Smooth muscle cell (in vitro differentiated cells): ENCODE measurements around the gene EVL. TPM values are rescaled to one million over a fixed set of nuclear protein-coding genes. Genes with fewer than 3 reads are reported as not detected.

Experiments used
- DNase-seq: peaks from one replicate; lab custom pipeline; 2025; ENCODE audit not compliant: unreplicated experiment; lab: John Stamatoyannopoulos, UW
- H2AFZ ChIP-seq: fragments of 200-600 bp; sonication (generic); 2 replicates; pipeline ENCODE4 v1.6.0; 2016; ENCODE audit warnings: antibody characterized with exemption, low read depth, mild to moderate bottlenecking
- H3F3A ChIP-seq: fragments of 200-600 bp; sonication (generic); 2 replicates; pipeline ENCODE4 v1.6.0; 2017; ENCODE audit warnings: antibody characterized with exemption, low read depth
- H3K27ac ChIP-seq: fragments of 200-600 bp; sonication (generic); 2 replicates; pipeline ENCODE4 v1.5.1; 2016; ENCODE audit warnings: low read depth, mild to moderate bottlenecking
- H3K27me3 ChIP-seq: fragments of 200-600 bp; sonication (generic); 2 replicates; pipeline ENCODE4 v1.6.1; 2016; ENCODE audit warnings: low read depth, mild to moderate bottlenecking
- H3K36me3 ChIP-seq: fragments of 200-600 bp; sonication (generic); 2 replicates; pipeline ENCODE4 v1.5.1; 2016; ENCODE audit warnings: low read depth
- H3K4me1 ChIP-seq: fragments of 200-600 bp; sonication (generic); 2 replicates; pipeline ENCODE4 v1.5.1; 2016; ENCODE audit warnings: low read depth
- H3K4me2 ChIP-seq: fragments of 200-600 bp; sonication (generic); 2 replicates; pipeline ENCODE4 v1.6.0; 2016; ENCODE audit warnings: mild to moderate bottlenecking
- H3K4me3 ChIP-seq: fragments of 200-600 bp; sonication (generic); 2 replicates; pipeline ENCODE4 v1.5.1; 2016; ENCODE audit warnings: mild to moderate bottlenecking
- H3K79me2 ChIP-seq: fragments of 200-600 bp; sonication (generic); 2 replicates; pipeline ENCODE4 v1.6.0; 2016; ENCODE audit warnings: low read depth, mild to moderate bottlenecking
- H3K9ac ChIP-seq: fragments of 200-600 bp; sonication (generic); 2 replicates; pipeline ENCODE4 v1.6.0; 2016; ENCODE audit warnings: low read depth
- H3K9me3 ChIP-seq: fragments of 200-600 bp; sonication (generic); replicated peaks from 2 replicates; pipeline ENCODE4 v1.5.1; 2016; ENCODE audit warnings: low read depth
- H4K20me1 ChIP-seq: fragments of 200-600 bp; sonication (generic); 2 replicates; pipeline ENCODE4 v1.6.0; 2016; ENCODE audit warnings: low read depth
- CTCF ChIP-seq: fragments of 200-600 bp; sonication (generic); IDR thresholded peaks from 2 replicates; pipeline ENCODE4 v1.5.1; 2017; ENCODE audit warnings: borderline replicate concordance, mild to moderate bottlenecking, antibody characterized with exemption; ENCODE audit not compliant: insufficient read depth, poor library complexity, severe bottlenecking
- WGBS: methylation state at CpG from one replicate; pipeline ENCODE4 v1.1.7; 2016; ENCODE audit warnings: low lambda C conversion rate; 5-methylcytosine and 5-hydroxymethylcytosine counted together
- polyA plus RNA-seq: library from polyadenylated mRNA; unstranded; fragments of >200 nt; fragmentation: Nextera tagmentation; extraction: Ambion mirVana; gene quantifications from 2 replicates; pipeline ENCODE4 v1.2.1, GENCODE V29; 2016
- total RNA-seq: library from RNA; depleted of rRNA; stranded (reverse); fragments of >200 nt; gene quantifications from 2 replicates; pipeline ENCODE4 v1.2.3, GENCODE V29; 2014

Gene EVL
- total and polyA plus RNA-seq, 2 experiments from 2014 or later = 19.5 to 26.3 TPM

- Histone ChIP-seq H3K4me1 (no peaks in the 10 kb centered on the region), H3K27ac (no peak overlapping the region), H3K36me3 (no peaks in the 10 kb centered on the region), H3K4me3 (no peak overlapping the region), H3K9me3 (no peaks in the 10 kb centered on the region), H3K27me3 (no peaks in the 10 kb centered on the region), H3K9ac (no peak overlapping the region), H3F3A (no peaks in the 10 kb centered on the region), H3K79me2 (no peaks in the 10 kb centered on the region), H2AFZ (no peak overlapping the region), H4K20me1 (no peaks in the 10 kb centered on the region), H3K4me2 (no peak overlapping the region)
- DNase-seq = no peak
- no peak for TF ChIP-seq CTCF
- 80% methylated on average over 7 of the region's 7 CpGs for WGBS
These were observed 64.0 kb downstream of the EVL start for GRCh38 chr14:100129161-100129589.

GRCh38 chr14:100130521-100130920 is 65.3 kb downstream of the EVL start:
- no peak overlapping the region for H3K4me2 ChIP-seq
- no peak overlapping the region for H3K27ac ChIP-seq
- TF ChIP-seq CTCF = no peak
- H3K4me3 ChIP-seq = no peak overlapping the region
- no peaks in the 10 kb centered on the region for H3K36me3 ChIP-seq
- H3F3A ChIP-seq = no peaks in the 10 kb centered on the region
- no peaks in the 10 kb centered on the region for H3K9me3 ChIP-seq
- no peaks in the 10 kb centered on the region for H3K27me3 ChIP-seq
- DNase-seq = no peak
- no peaks in the 10 kb centered on the region for H3K79me2 ChIP-seq
- 96% methylated on average over 11 of the region's 11 CpGs for WGBS
- no peak overlapping the region for H3K9ac ChIP-seq
- H2AFZ ChIP-seq = no peak overlapping the region
- H4K20me1 ChIP-seq = no peaks in the 10 kb centered on the region
- no peaks in the 10 kb centered on the region for H3K4me1 ChIP-seq

- no peaks in the 10 kb centered on the region for H3F3A ChIP-seq
- no peaks in the 10 kb centered on the region for H3K36me3 ChIP-seq
- no peak overlapping the region for H3K4me2 ChIP-seq
- no peaks in the 10 kb centered on the region for H4K20me1 ChIP-seq
- H3K9me3 ChIP-seq = no peaks in the 10 kb centered on the region
- no peaks in the 10 kb centered on the region for H3K27me3 ChIP-seq
- DNase-seq = no peak
- H3K27ac ChIP-seq = no peak overlapping the region
- 78% methylated on average over 6 of the region's 6 CpGs for WGBS
- H3K4me3 ChIP-seq = no peak overlapping the region
- TF ChIP-seq CTCF = no peak
- H3K9ac ChIP-seq = no peak overlapping the region
- H2AFZ ChIP-seq = no peak overlapping the region
- no peaks in the 10 kb centered on the region for H3K79me2 ChIP-seq
- H3K4me1 ChIP-seq = no peaks in the 10 kb centered on the region
These were observed 66.0 kb downstream of the EVL start for GRCh38 chr14:100131181-100131580.

GRCh38 chr14:100132161-100132902 is 67.1 kb downstream of the EVL start:
- 80% methylated on average over 25 of the region's 25 CpGs for WGBS
- no peak overlapping the region for H3K4me2 ChIP-seq

More at GRCh38 chr14:100132161-100132902, 67.1 kb downstream of the EVL start:
- no peaks in the 10 kb centered on the region for H3K9me3 ChIP-seq
- peak overlapping the region; percentile 24 for H3K27ac ChIP-seq
- no peaks in the 10 kb centered on the region for H3K27me3 ChIP-seq
- H2AFZ ChIP-seq = no peak overlapping the region
- no peaks in the 10 kb centered on the region for H3K4me1 ChIP-seq
- TF ChIP-seq CTCF = no peak
- no peak overlapping the region for H3K9ac ChIP-seq
- no peak overlapping the region for H3K4me3 ChIP-seq
- H3K36me3 ChIP-seq = no peaks in the 10 kb centered on the region
- no peaks in the 10 kb centered on the region for H3F3A ChIP-seq
- no peak for DNase-seq
- H4K20me1 ChIP-seq = no peaks in the 10 kb centered on the region
- no peaks in the 10 kb centered on the region for H3K79me2 ChIP-seq
